Activated T-cell treated with anti-CD3 and anti-CD28 coated beads for 24 hours (primary cell): ENCODE results near the gene CAP2.

Experiments used
- DNase-seq: peaks from one replicate; pipeline ENCODE4 v3.0.0-alpha.2; 2020; ENCODE audit warnings: low read depth

Gene CAP2

DNA sequence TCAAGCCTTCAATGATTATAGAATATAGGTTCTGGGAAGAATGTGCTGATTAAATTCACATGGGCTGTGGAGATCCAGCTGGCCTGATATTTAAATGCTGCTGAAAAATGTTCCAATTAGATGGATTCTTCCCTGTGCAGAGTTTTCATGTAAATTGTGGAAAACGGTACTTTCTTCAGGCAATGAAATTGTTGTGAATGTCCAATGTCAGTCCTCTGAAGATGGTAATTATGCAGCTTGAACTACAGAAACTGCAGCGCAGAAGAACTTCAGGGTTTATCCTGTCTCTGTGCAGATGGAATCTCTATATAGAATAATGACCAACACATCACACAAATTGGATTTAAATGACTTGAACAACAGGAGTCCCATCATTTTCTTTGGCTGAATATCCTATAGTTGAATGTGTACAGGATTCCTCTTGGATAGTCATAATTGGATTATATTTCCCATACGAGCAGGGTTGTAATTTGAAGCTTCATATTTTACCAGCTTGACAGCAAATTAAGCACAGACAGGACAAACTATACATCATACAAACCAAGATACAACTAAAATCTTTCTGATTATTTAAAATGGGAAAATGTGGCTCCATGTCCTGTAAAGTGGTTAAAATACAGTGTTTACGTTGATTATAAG lies 82.3 kb downstream of the CAP2 start:
- no peak for DNase-seq

DNA sequence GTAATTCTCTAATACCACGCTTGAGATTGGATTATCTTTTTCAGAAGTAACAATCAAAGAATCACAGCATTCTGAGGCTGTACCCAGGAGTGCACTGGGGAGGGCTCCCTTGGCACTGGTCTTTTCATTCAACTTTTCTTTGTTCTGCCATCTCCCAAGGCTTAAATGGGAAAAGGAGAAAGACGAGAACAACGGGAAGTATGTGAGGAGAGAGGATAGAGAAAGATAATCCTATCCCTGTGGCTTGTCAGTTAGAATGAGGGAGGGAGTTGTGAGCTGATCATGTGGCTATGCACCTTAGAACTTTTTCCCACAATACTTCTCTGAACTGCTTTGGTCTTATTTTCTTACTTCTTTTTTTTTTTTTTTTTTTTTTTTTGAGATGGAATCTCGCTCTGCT lies 83.1 kb downstream of the CAP2 start:
- DNase-seq, result no peak

DNA sequence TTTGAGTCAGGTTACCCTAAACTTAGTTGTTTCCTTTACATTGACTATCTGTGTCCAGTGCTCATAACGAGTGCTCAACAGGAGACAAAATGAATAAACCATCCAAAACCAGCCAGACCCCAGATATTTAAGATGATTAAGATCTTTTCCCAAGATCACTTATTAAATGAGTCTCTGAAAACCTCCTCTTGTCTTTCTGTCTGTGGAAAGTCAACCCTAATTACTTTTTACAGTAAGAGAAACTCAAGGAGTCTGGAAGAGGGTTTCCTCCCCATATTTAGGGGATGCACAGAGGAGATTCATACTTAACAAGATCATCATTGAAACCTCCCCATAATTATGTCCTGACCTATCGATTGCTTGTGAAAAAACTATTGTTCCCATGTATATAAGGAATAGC lies 84.0 kb downstream of the CAP2 start:
- no peak for DNase-seq

DNA sequence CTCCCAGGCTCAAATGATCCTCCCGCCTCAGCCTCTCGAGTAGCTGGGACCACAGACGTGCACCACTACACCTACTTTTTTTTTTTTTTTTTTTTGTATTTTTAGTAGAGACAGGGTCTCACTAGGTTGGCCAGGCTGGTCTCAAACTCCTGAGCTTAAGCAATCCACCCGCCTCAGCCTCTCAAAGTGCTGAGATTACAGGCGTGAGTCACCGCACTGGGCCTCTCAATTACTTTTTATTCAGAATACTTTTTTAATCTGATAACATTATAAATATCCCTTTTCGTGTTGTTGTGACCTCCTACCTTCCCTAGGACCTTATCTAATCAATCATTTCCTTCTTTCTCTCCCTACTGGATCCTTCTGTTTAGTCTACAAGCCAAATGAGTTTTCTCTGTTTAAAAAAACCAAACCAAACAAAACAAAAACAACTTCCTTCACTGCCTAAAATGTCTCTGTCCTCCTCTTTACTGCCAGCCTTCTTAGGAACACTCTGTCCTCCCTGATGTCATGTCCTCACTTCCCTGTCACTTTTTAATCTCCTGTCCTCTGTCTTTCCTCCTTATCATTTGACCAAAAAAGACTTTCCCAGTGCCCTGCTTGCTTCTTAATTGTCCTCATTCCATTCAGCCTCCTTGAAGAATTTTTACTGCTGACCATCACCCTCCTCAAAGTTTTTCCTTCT lies 85.0 kb downstream of the CAP2 start:
- no peak for DNase-seq

DNA sequence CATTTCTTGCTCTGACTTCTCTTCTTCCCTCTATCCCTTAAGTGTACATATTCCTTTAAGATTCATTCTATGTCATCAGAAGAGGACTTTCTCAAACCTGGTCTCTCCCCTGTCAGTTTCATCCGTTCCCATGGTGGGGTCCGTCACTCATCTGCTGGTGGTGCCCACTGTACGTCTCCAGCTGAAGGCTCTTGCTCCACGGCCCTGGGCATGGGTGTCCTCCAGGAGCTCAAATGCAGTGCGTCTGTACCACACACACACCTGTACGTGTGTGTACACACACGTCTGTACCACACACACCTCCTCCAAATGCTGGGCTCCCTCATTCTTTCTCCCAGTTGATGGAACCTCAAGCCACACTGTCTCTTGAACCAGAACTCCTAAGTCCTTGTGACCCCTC lies 85.6 kb downstream of the CAP2 start:
- DNase-seq, result no peak

DNA sequence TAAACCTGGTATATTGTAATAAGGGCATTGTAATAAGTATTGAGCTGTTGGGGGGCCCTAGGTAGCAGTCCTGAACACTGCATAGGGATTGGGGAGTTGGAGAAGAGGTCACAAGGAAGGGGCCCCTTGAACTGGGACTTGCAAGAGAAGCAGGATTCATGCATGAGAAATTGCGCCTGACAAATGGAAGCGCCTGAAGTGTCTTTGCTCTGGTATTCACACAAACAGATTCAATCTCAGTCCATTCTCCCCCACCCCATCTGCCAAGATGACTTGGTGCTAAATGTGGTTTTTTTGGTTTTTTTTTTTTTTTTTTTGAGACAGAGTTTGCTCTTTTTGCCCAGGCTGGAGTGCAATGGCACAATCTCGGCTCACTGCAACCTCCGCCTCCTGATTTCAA lies 87.1 kb downstream of the CAP2 start:
- DNase-seq, result no peak

DNA sequence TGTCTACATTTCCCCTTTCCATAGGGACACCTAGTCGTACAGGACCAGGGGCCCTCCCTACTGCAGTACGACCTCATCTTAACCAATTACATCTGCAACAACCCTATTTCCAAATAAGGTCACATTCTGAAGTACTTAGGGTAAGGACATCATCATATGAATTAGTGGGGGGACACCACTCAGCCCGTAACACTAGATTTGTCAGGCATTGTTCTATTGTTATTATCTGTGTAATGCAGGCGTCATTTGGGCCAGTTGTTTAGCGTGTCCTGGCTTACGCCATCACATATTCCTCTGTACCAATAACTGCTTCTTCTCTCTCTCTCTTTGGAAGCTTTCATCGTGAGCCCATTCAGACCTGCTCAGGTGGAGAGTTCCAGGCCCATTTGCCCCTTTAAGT lies 89.3 kb downstream of the CAP2 start:
- DNase-seq, result no peak

DNA sequence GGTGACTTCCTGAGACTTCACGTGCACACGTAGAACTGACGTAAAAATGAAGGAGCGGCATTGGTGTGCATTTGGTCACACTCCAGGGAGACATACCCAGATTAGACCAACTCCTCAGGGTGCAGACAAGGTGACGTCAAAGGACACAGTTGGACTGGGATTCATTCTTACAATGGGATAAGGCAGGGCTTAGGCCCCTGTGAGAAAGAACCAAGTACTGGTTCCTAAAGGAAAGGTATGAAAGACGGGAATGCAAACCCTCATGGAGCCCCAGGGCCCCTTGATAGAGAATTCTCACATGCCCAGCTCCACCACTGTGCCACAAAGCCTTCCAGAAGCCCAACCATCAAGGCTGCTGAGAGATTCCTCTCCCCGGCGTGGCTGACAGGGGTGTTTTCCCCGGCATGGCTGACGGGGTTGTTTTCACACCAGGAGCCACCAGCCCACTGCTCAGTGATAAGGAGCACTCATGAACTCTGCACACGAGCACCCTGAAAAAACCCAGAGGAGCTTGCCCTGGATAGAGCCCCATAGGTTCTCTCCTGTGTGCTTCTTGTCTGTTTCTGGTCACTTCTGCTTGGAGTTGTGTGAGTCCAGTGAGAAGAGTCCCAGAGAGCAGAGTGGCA lies 90.1 kb downstream of the CAP2 start:
- no peak for DNase-seq

DNA sequence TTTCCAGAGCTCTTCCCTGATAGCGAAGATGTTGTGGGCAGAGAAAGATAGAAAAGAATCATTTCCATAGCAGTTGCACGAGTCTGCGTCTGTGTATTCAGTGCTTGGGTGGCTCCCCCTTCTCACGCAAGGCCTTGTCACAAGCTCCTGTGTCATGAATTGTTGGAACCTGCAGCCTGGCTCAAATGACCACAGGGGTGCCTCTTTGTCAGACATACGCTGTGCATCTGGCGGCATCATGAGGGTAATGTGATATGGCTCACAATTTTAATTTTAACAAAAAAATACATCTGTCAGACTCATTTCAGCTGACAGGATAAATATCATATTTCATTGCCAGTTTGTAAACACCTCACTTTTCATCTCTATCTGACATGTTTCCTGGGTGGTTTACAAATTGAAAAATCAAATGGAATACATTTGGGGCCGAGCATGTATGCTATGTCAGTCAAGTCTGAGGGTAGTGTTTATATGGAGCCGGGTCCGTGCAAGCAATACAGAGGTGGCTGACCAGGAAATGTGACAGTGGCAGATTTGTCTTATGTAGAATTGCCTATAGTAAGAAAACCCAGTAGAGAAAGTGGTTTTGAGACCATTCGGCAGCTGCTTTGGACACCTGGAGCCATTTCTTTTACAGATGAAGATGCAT lies 90.9 kb downstream of the CAP2 start:
- DNase-seq, result no peak

DNA sequence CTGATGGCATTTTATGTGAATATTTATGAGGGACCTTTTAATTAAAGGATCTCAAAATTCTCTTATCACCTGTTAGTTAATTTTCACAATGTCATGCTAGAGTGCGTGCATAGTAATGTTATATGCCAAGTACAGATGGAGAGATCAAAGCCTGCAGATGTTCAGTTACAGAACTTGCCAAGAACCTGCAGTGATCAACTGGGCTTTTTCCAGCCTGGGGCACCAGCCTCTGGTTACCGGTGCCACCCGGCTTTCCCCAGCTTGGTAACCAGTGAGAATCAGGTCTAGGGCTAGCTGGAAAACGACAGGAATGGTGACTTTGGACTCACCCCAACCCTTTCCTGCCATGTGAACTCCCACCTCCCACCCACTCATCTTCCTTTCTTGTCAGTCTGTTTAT lies 91.8 kb downstream of the CAP2 start:
- DNase-seq, result no peak

DNA sequence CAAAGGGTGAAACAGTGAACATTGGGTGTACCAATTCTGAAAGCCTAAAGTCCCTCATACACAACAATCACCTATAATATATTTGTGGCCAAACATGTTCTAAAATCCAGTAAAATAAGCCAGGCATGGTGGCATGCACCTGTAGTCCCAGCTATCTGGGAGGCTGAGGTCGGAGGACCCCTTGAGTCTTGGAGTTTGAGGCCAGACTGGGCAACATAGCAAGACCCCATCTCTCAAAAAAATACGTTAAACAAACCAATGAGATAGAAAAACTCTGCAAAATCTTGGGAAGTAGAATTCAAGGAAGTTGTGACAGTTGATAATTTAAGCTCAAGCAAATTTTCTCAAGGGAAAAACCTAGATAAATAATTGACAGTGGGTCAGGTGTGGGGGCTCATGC lies 92.6 kb downstream of the CAP2 start:
- DNase-seq, result no peak

DNA sequence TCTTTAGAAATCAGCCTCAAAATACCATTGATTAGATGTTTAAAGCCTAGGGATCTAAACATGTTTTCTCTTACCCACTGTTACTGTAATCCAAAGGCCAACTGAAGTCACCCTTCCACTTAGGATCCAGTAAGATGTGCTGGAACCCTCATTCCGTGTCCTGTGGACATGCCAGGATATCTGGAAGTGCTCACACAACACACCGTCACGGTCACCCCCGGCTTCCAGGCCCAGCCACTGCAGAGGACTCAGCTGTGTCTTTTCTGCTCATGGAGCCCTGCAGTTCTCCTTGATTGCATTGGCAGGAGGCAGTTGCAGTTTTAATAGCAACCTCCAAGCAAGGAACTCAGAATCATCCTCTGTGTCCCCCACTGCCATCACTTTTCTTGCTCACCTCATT lies 93.3 kb downstream of the CAP2 start:
- DNase-seq, result no peak

DNA sequence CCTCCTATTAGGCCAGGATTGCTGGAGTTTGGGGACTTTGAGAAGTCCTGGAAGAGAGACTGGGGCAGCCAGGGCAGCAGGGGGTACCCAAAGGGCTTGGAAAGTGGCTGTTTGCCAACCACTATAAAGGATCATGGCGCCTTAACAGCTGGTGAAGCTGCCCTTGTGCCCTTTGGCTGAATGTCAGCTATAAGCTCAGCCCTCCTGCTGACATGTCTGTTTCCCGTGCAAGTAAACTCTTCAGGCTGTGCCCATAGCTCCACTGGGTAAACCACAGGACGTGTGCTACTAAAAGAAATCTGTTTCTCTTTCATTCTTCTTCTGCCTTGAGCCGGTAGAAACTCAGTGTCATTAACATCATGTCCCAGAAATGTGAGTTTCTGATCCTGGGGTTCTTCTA lies 97.3 kb downstream of the CAP2 start:
- DNase-seq, result no peak

DNA sequence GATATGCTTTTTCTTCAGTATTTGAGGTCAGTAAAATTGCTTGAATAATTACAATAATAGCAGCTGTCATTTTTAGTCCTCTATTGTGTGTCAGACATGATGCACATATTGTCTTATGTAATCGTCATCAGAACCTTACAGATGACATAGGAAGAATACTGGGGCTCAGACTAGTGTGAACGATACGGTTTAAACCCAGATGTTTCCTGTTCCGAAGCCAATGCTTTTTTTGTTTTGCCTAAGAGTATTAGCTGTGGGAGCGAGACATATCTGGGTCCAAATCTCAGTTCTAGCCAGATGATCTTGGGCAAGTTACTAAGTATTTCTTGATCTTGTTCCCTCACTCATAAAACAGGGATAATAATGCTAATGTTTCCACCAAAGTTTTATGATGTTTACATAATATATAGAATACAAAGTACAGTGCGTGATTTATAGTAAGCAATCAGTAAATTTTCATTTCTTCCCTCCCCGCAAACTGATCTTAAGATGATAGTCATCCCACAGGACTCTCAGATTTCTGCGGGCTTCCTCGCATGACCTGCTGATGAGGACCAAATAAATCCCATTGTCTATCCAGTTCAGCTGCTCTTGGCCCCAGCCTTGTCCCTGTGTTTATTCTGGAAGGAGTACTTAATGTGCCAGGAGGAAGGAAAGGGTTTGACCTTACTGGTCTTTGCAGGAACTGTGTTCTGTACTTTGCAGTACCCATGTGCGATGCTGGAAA lies 98.2 kb downstream of the CAP2 start:
- no peak for DNase-seq

DNA sequence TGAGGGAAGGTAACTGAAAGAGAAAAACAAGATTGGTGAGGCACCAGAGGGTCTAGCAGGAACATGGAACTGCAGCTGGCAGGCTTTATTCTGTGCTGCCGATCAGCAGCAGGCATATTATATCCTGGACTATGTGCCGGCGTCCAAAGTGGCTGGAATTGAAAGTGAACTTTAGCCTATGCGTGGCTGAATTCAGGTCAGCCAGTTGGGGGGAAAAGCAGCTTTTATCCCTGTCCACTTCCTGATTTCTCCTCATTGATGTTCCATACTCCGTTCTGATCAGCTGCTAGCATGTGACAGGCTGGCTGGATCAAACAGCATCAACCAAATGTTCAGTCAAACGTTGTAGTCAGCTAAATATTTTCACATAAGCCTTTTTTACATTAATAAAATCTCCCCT lies 99.0 kb downstream of the CAP2 start:
- no peak for DNase-seq

DNA sequence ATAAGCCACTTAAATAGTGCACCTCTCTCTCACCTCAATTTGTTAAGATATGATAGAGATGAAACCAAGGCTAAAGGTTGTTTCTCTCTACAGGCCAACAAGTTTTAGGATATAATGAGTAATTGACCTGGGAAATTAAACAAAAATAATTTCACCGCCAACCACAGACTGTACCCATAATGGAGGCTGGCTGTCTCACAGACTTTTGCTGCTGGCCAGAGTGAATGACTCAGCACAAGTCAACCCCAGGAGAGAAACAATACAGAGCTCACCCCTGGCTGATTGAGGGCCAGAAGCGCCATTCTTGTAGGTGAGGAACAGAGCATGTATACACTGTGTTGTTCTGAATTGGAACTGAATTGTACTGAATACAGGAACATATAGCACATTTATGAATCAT lies 99.9 kb downstream of the CAP2 start:
- DNase-seq, result no peak

DNA sequence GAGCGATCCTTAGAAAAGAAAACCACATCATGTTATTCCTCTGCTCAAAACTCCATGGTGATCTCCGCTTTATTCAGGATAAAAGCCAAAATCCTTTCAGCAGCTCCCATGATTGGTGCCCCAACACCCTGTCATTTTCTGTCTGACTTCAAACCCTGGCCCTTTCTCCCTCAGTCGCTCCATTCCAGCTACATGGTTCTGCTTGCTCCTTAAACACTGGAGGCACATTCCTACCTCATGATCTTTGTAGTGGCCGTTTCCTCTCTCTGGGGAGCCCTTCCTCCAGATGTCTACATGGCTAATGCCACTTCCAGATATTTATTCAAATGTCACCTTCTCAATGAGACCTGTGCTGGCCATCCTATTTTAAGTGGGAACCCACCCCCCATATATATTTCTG lies 100.8 kb downstream of the CAP2 start:
- DNase-seq, result no peak

DNA sequence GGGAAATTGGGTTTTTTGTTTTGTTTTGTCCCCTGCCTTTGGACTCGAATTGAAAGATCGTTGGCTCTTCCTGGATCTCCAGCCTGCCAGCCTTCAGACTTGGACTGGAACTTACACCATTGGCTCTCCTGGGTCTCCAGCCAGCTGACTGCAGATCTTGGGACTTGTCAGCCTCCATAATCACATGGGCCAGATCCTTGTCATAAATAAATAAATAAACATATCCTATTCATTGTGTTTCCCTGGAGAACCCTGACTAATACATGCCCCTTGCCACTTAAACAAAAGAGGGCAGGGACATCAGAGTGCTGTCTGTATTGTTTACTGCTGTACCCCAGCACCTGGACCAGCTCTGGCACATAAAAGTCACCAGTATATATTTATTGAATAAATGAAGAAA lies 101.5 kb downstream of the CAP2 start:
- DNase-seq, result no peak

DNA sequence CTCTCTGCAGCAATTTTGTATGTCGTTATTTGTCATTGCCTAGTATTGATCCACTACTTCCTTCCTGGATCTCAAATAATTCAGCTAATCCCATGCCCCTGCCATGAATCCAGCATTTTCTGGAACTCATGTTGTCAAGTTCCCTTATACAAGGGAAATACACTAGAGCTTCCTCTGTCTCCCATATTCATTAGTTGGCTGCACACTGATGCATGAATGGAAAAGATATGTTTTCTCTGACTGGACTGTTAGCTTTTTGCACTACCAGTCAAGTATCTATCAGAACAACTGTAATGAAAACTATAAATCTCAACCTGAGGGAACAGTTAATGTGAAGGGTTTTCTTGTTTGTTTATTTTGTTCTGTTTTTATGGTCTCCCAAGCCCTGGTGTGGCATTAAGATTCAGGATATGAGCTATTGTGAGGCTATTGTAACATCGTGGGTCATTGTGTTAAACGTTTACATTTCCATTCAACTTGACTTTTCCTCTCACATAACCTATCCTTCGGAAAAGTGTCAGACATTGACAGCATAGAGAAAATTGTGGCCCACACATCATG lies 104.2 kb downstream of the CAP2 start:
- DNase-seq, result no peak

DNA sequence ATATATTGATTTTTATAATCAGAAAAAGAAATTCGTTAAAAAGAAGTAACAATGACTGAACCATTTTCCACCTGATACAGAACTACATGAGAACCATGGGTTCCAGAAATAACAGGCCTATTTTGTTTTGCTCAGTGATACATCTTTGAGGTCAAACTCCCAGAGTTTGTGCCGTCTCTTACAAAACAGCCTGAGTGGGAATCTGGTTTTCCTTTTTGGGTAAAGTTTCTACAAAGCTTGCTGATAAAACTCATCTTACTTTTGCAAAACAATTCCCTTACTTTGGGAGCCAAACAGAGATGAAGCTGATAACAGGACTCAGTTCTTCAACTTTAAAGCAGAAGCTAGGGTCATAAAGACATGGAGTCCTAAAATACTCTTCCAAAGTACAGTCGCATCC lies 108.0 kb downstream of the CAP2 start:
- DNase-seq, result no peak

DNA sequence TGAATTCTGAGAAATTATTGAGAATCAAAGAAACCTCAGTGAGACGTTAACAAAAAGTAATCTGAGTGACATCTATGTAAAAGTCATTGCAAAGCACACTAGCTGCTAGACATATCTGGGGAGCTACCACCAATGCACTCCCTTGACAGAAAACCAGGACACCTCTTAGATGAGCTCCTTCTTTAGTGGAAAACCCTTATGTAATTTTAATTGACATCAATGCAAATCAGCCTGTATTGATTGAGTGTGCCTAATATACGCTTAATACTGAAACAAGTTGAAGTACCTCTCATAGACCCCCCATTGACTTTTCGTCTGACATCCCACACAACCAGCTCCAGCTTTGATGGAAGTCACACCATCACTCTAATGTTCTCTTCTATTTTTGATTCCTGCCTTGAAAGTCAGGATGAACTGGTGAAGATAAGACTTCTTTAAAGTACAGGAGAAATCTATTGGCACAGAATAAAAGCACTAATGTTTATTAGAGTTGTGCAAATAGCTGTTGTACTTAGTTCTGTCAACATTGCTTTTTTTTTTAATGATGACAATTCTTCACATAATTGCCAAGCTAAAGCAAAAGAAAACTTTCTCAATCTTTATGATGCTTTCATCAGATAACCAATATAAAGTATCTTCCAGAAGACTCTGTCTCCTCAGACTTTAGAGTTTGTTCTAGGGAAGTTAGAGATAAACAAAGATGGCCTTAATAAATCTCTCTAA lies 108.7 kb downstream of the CAP2 start:
- no peak for DNase-seq

DNA sequence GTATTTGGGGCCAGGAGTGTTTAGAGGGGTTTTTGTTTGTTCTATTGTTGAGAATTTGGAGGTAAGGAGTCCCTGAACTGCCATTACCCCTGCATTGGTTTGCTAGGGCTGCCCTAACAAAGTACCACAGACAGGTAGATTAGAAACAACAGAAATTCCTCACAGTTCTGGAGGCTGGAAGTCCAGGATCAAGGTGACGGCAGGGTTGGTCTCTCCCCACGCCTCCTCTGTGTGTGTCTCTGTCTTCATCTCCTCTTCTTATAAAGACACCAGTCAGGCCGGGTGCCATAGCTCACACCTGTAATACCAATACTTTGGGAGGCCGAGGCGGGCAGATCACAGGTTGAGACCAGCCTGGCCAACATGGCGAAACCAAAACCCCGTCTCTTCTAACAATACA lies 109.7 kb downstream of the CAP2 start:
- DNase-seq, result no peak
